ENCODE results near the gene MYBPH. TPM values are rescaled to one million over a fixed set of nuclear protein-coding genes. Genes with fewer than 3 reads are reported as not detected.

MYBPH gene
- total RNA-seq, 2 experiments from 2014 or later = not detected

DNA sequence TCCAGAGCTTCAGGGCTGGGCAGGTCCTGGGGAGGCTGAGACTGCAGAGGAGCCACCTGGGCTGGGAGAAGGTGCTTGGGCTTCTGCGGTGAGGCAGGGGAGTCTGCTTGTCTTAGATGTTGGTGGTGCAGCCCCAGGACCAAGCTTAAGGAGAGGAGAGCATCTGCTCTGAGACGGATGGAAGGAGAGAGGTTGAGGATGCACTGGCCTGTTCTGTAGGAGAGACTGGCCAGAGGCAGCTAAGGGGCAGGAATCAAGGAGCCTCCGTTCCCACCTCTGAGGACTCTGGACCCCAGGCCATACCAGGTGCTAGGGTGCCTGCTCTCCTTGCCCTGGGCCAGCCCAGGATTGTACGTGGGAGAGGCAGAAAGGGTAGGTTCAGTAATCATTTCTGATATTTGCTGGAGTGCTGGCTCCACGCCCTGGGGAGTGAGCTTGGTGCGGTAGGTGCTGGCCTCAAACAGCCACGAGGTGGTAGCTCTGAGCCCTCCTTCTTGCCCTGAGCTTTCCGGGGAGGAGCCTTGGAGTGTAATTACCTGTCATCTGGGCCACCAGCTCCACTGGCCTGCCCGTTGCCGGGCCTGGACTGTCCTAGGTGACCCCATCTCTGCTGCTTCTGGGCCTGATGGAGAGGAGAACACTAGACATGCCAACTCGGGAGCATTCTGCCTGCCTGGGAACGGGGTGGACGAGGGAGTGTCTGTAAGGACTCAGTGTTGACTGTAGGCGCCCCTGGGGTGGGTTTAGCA, 9.3 kb downstream of the MYBPH start:
- no peak overlapping the region for H3K27ac ChIP-seq (ENCODE audit: low read depth, low read length, poor library complexity, severe bottlenecking)
- H3K4me2 ChIP-seq (ENCODE audit: low read length) = no peak overlapping the region
- H3K36me3 ChIP-seq (ENCODE audit: insufficient read depth, low read length) = no peaks in the 10 kb centered on the region
- H4K20me1 ChIP-seq (ENCODE audit: insufficient read depth, low read length) = no peaks in the 10 kb centered on the region; the same call in 1 of the 2 replicates
- no peaks in the 10 kb centered on the region for H3K9me2 ChIP-seq (ENCODE audit: insufficient read depth, low read length)
- DNase-seq (ENCODE audit: low spot score) = peak; percentile 35
- H3K79me2 ChIP-seq (ENCODE audit: insufficient read depth, low read depth, low read length) = no peaks in the 10 kb centered on the region
- no peak for TF ChIP-seq EZH2phosphoT487 (IDR thresholded peaks at IDR 0.05; ENCODE audit: borderline replicate concordance, low read depth, low read length)
- TF ChIP-seq, protein P1, sequence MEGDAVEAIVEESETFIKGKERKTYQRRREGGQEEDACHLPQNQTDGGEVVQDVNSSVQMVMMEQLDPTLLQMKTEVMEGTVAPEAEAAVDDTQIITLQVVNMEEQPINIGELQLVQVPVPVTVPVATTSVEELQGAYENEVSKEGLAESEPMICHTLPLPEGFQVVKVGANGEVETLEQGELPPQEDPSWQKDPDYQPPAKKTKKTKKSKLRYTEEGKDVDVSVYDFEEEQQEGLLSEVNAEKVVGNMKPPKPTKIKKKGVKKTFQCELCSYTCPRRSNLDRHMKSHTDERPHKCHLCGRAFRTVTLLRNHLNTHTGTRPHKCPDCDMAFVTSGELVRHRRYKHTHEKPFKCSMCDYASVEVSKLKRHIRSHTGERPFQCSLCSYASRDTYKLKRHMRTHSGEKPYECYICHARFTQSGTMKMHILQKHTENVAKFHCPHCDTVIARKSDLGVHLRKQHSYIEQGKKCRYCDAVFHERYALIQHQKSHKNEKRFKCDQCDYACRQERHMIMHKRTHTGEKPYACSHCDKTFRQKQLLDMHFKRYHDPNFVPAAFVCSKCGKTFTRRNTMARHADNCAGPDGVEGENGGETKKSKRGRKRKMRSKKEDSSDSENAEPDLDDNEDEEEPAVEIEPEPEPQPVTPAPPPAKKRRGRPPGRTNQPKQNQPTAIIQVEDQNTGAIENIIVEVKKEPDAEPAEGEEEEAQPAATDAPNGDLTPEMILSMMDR (conservative IDR thresholded peaks at IDR 0.05; ENCODE audit: low read length) = peak; percentile 65
- no peak overlapping the region for H3K4me3 ChIP-seq (ENCODE audit: low read depth, low read length, poor library complexity, severe bottlenecking)
- intact Hi-C loops (cut with micrococcal nuclease; ENCODE audit: unreplicated experiment) = loop anchor here (2.0 kb wide), 1 partner anchor 50 kb away; no protein-coding TSS in a partner anchor
- POLR2A ChIA-PET = no interaction called here
- no peak overlapping the region for H2AFZ ChIP-seq (ENCODE audit: low read length)
- no peaks in the 10 kb centered on the region for H3K9me3 ChIP-seq (ENCODE audit: low read length)
- CTCF ChIA-PET (ENCODE audit: unreplicated experiment) = interaction anchor here (0.5 to 1.2 kb wide), 5 partner anchors 19 to 125 kb away, joined by 3 read pairs; no protein-coding TSS in a partner anchor
- H3K4me1 ChIP-seq (ENCODE audit: insufficient read depth, low read length, poor library complexity, severe bottlenecking) = no peaks in the 10 kb centered on the region
- BruUV-seq (replicated peaks) = no TSS peak

DNA sequence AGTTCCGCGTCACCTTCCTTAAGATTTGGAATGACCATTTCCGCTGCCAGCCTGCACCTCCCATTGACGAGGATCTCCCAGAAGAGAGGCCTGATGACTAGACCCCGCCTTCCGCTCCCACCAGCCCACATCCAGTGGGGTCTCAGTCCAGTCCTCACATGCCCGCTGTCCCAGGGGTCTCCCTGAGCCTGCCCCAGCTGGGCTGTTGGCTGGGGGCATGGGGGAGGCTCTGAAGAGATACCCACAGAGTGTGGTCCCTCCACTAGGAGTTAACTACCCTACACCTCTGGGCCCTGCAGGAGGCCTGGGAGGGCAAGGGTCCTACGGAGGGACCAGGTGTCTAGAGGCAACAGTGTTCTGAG, 9.8 kb downstream of the MYBPH start:
- no peak overlapping the region for H3K4me3 ChIP-seq (ENCODE audit: low read depth, low read length, poor library complexity, severe bottlenecking)
- CTCF ChIA-PET (ENCODE audit: unreplicated experiment) = interaction anchor here (1.0 to 1.2 kb wide), 2 partner anchors 51 to 125 kb away, joined by 3 read pairs; no protein-coding TSS in a partner anchor
- H3K79me2 ChIP-seq (ENCODE audit: insufficient read depth, low read depth, low read length) = no peaks in the 10 kb centered on the region
- intact Hi-C loops (cut with micrococcal nuclease; ENCODE audit: unreplicated experiment) = loop anchor here (2.0 kb wide), 1 partner anchor 51 kb away; no protein-coding TSS in a partner anchor
- H3K9me2 ChIP-seq (ENCODE audit: insufficient read depth, low read length) = no peaks in the 10 kb centered on the region
- H3K27ac ChIP-seq (ENCODE audit: low read depth, low read length, poor library complexity, severe bottlenecking) = no peak overlapping the region
- DNase-seq (ENCODE audit: low spot score) = no peak
- no peaks in the 10 kb centered on the region for H3K4me1 ChIP-seq (ENCODE audit: insufficient read depth, low read length, poor library complexity, severe bottlenecking)
- no peaks in the 10 kb centered on the region for H3K36me3 ChIP-seq (ENCODE audit: insufficient read depth, low read length)
- no peak overlapping the region for H2AFZ ChIP-seq (ENCODE audit: low read length)
- H3K4me2 ChIP-seq (ENCODE audit: low read length) = no peak overlapping the region
- POLR2A ChIA-PET = no interaction called here
- H3K9me3 ChIP-seq (ENCODE audit: low read length) = no peaks in the 10 kb centered on the region
- TF ChIP-seq, protein P1 (conservative IDR thresholded peaks at IDR 0.05; ENCODE audit: low read length) = no peak
- TF ChIP-seq EZH2phosphoT487 (IDR thresholded peaks at IDR 0.05; ENCODE audit: borderline replicate concordance, low read depth, low read length) = no peak
- no peaks in the 10 kb centered on the region; the same call in 1 of the 2 replicates for H4K20me1 ChIP-seq (ENCODE audit: insufficient read depth, low read length)
- no TSS peak for BruUV-seq (replicated peaks)
